ENCODE data around the gene SLC22A6.

SLC22A6 gene

GRCh38 chr11:62930157-62930556 lies 54.6 kb downstream of the SLC22A6 start:
- no peak overlapping the region for H3K4me3 Mint-ChIP-seq
- H3K27ac Mint-ChIP-seq: no peak overlapping the region
- no peaks in the 10 kb centered on the region for H3K9me3 Mint-ChIP-seq
- no peaks in the 10 kb centered on the region for H3K36me3 Mint-ChIP-seq (ENCODE audit: low read depth)
- H3K4me1 Mint-ChIP-seq (ENCODE audit: low read depth): peaks cover 4% of the 10 kb centered on the region
- H3K27me3 Mint-ChIP-seq (ENCODE audit: low read depth): peaks cover 52% of the 10 kb centered on the region

GRCh38 chr11:62928011-62928410 lies 56.8 kb downstream of the SLC22A6 start:
- H3K27ac Mint-ChIP-seq: no peak overlapping the region
- H3K9me3 Mint-ChIP-seq: no peaks in the 10 kb centered on the region
- no peaks in the 10 kb centered on the region for H3K36me3 Mint-ChIP-seq (ENCODE audit: low read depth)
- peaks cover 9% of the 10 kb centered on the region for H3K4me1 Mint-ChIP-seq (ENCODE audit: low read depth)
- H3K27me3 Mint-ChIP-seq (ENCODE audit: low read depth): peaks cover 72% of the 10 kb centered on the region
- no peak overlapping the region for H3K4me3 Mint-ChIP-seq

GRCh38 chr11:62926680-62927455 lies 57.9 kb downstream of the SLC22A6 start:
- H3K27ac Mint-ChIP-seq: no peak overlapping the region
- H3K36me3 Mint-ChIP-seq (ENCODE audit: low read depth): peaks cover 2% of the 10 kb centered on the region
- no peak overlapping the region for H3K4me3 Mint-ChIP-seq
- H3K9me3 Mint-ChIP-seq: no peaks in the 10 kb centered on the region
- peaks cover 82% of the 10 kb centered on the region for H3K27me3 Mint-ChIP-seq (ENCODE audit: low read depth)
- H3K4me1 Mint-ChIP-seq (ENCODE audit: low read depth): peaks cover 10% of the 10 kb centered on the region

Measured in T-helper 1 cell treated with Interleukin-12 subunit alpha and Interleukin-12 subunit beta and Interleukin-4 antibody, amounts not matched to agents 30 μg/mL and 1 μg/mL, for 36 hours (primary cell).